ENCODE results near the gene ERLEC1.
A peak's percentile ranks its signal among the peaks of the same experiment; 100 is the strongest.
"Not testable (repeated sequence)": the region's sequence is repeated elsewhere in the genome, so short reads cannot be mapped to it uniquely, and the experiment has no call there.

Gene ERLEC1

DNA sequence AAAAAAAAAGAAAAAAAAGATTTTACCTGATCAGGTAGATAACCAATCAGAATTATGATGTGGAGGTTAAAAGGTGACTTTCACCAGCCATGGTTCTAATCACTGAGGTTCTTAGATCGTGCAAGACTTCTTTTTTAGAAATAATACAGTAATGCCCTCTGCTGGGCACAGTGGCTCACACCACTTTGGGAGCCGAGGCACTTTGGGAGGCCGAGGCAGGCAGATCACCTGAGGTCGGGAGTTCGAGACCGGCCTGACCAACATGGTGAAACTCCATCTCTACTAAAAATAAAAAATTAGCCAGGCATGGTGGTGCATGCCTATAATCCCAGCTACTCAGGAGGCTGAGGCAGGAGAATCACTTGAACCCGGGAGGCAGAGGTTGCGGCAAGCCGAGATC, 36.8 kb downstream of the ERLEC1 start:
- not testable (repeated sequence) for H3K27ac ChIP-seq
- TF ChIP-seq, protein P1, sequence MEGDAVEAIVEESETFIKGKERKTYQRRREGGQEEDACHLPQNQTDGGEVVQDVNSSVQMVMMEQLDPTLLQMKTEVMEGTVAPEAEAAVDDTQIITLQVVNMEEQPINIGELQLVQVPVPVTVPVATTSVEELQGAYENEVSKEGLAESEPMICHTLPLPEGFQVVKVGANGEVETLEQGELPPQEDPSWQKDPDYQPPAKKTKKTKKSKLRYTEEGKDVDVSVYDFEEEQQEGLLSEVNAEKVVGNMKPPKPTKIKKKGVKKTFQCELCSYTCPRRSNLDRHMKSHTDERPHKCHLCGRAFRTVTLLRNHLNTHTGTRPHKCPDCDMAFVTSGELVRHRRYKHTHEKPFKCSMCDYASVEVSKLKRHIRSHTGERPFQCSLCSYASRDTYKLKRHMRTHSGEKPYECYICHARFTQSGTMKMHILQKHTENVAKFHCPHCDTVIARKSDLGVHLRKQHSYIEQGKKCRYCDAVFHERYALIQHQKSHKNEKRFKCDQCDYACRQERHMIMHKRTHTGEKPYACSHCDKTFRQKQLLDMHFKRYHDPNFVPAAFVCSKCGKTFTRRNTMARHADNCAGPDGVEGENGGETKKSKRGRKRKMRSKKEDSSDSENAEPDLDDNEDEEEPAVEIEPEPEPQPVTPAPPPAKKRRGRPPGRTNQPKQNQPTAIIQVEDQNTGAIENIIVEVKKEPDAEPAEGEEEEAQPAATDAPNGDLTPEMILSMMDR (IDR thresholded peaks at IDR 0.05) = peak; percentile 57

- no peak for TF ChIP-seq ZFX (IDR thresholded peaks at IDR 0.05; ENCODE audit: borderline replicate concordance)
- TF ChIP-seq, protein P1 (IDR thresholded peaks at IDR 0.05) = no peak
- H3K27ac ChIP-seq = no peak overlapping the region
Observed at GRCh38 chr2:53826030-53826410, 39.2 kb downstream of the ERLEC1 start.

- TF ChIP-seq ZFX (IDR thresholded peaks at IDR 0.05; ENCODE audit: borderline replicate concordance) = no peak
- TF ChIP-seq, protein P1 (IDR thresholded peaks at IDR 0.05) = no peak
- no peak overlapping the region for H3K27ac ChIP-seq
Observed at GRCh38 chr2:53826587-53827397, 39.9 kb downstream of the ERLEC1 start.

DNA sequence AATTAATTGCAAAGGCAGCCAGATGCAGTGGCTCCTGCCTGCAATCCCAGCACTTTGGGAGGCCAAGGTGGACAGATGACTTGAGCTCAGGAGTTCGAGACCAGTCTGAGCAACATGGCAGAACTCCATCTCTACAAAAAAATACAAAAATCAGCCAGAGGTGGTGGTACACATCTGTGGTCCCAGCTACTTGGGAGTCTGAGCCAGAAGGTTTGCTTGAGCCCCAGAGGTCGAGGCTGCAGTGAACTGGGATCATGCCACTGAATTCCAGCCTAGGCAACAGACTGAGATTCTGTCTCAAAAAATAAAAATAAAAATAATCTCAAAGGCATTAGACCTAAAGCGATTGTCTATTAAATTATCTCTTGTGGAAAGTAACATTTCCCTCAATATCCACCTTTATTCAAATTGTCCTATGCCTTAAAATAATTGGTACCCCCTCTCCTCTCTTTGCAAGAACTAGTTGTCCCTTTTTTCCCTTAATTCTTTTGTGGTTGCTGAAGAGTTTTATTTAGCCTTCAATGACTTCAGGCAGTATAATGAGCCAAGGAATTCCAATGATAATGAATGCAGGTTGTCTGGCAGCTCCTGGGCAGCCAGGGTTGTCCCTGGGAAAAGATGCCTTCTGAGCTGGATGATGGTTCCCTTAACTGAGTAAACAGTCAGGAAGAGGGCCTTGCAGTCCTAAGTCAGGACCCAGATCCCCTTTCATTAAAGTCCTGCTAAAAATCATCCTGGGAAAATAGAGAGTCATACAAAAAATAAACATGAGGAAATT, 40.7 kb downstream of the ERLEC1 start:
- TF ChIP-seq, protein P1 (IDR thresholded peaks at IDR 0.05) = no peak
- no peak for TF ChIP-seq ZFX (IDR thresholded peaks at IDR 0.05; ENCODE audit: borderline replicate concordance)
- H3K27ac ChIP-seq = no peak overlapping the region

GRCh38 chr2:53828331-53828730, 41.5 kb downstream of the ERLEC1 start:
- TF ChIP-seq ZFX (IDR thresholded peaks at IDR 0.05; ENCODE audit: borderline replicate concordance) = no peak
- TF ChIP-seq, protein P1 (IDR thresholded peaks at IDR 0.05) = no peak
- no peak overlapping the region for H3K27ac ChIP-seq

GRCh38 chr2:53829273-53829979, 42.6 kb downstream of the ERLEC1 start:
- H3K27ac ChIP-seq = no peak overlapping the region
- no peak for TF ChIP-seq ZFX (IDR thresholded peaks at IDR 0.05; ENCODE audit: borderline replicate concordance)
- TF ChIP-seq, protein P1 (IDR thresholded peaks at IDR 0.05) = no peak

- not testable (repeated sequence) for H3K27ac ChIP-seq
Observed at GRCh38 chr2:53829980-53830290, 43.1 kb downstream of the ERLEC1 start.

Data from 22Rv1 (cell line).